ENCODE results near the gene SLC5A2. TPM values are rescaled to one million over a fixed set of nuclear protein-coding genes. Genes with fewer than 3 reads are reported as not detected.

SLC5A2 gene
- total and polyA plus RNA-seq, 2 of the 13 experiments (the other 11 are each of a cell fraction or from before 2014, with no cell fraction given), result 0.24 to 0.97 TPM

GRCh38 chr16:31507929-31508705 lies 25.2 kb downstream of the SLC5A2 start, which contains the start of gene RUSF1 (continued):
- TF ChIP-seq ZNF770 (CRISPR knock-in tag; IDR thresholded peaks at IDR 0.05) (peak; percentile 80), LBX2 (CRISPR knock-in tag; IDR thresholded peaks at IDR 0.05; ENCODE audit: borderline replicate concordance) (no peak), ZFP90 (CRISPR knock-in tag; IDR thresholded peaks at IDR 0.05; ENCODE audit: borderline replicate concordance) (peak; percentile 43; the same call in 1 of the 2 replicates), ATF2 (CRISPR knock-in tag; IDR thresholded peaks at IDR 0.05) (peak; percentile 95), ZNF33A (CRISPR knock-in tag; IDR thresholded peaks at IDR 0.05; ENCODE audit: borderline replicate concordance) (0 out of 2 replicates have a peak, but pooled peaks have one; percentile 46), ZBTB38 (CRISPR knock-in tag; IDR thresholded peaks at IDR 0.05) (peak; percentile 96), CEBPG (CRISPR knock-in tag; IDR thresholded peaks at IDR 0.05) (peak; percentile 57), U2AF1 (optimal IDR thresholded peaks at IDR 0.05; ENCODE audit: low read depth, low read length) (no peak), CBFB (CRISPR knock-in tag; IDR thresholded peaks at IDR 0.05) (peak; percentile 89), ZNF556 (CRISPR knock-in tag; IDR thresholded peaks at IDR 0.05; ENCODE audit: borderline replicate concordance) (peak; percentile 99), POLR2AphosphoS5 (IDR thresholded peaks at IDR 0.05; ENCODE audit: low read depth, low read length) (peak; percentile 96), JUN (CRISPR knock-in tag; IDR thresholded peaks at IDR 0.05) (0 out of 2 replicates have a peak, but pooled peaks have one; percentile 41), MATR3 (CRISPR knock-in tag; IDR thresholded peaks at IDR 0.05) (no peak), ZFYVE20 (CRISPR knock-in tag; IDR thresholded peaks at IDR 0.05; ENCODE audit: borderline replicate concordance, low read depth) (no peak), IRF9 (CRISPR knock-in tag; IDR thresholded peaks at IDR 0.05; ENCODE audit: borderline replicate concordance) (peak; percentile 99), ZNF367 (CRISPR knock-in tag; IDR thresholded peaks at IDR 0.05; ENCODE audit: borderline replicate concordance) (no peak), ZNF691 (CRISPR knock-in tag; IDR thresholded peaks at IDR 0.05; ENCODE audit: borderline replicate concordance, low read depth) (peak; percentile 67; the same call in 1 of the 2 replicates), TCF12 (IDR thresholded peaks at IDR 0.05) (no peak), TCF12 (CRISPR knock-in tag; IDR thresholded peaks at IDR 0.05) (peak; percentile 89), IRF2 (CRISPR knock-in tag; IDR thresholded peaks at IDR 0.05) (peak; percentile 98), TEAD2 (CRISPR knock-in tag; IDR thresholded peaks at IDR 0.05) (peak; percentile 78; the same call in 1 of the 2 replicates), SAFB2 (CRISPR knock-in tag; IDR thresholded peaks at IDR 0.05; ENCODE audit: borderline replicate concordance, low read depth) (peak; percentile 99), ZNF570 (CRISPR knock-in tag; IDR thresholded peaks at IDR 0.05; ENCODE audit: borderline replicate concordance) (0 out of 2 replicates have a peak, but pooled peaks have one; percentile 53), RAD51 (IDR thresholded peaks at IDR 0.05; ENCODE audit: borderline replicate concordance) (no peak), ZNF562 (CRISPR knock-in tag; IDR thresholded peaks at IDR 0.05; ENCODE audit: borderline replicate concordance) (no peak)
